HL-60 (cell line): Measurements from ENCODE around the gene ALKBH5.

Experiments
- POLR2AphosphoS5 ChIP-seq: IDR thresholded peaks from 2 replicates; pipeline ENCODE4 v1.6.1; 2012; ENCODE audit warnings: low read depth
- TF ChIP-seq, protein P1 (sequence below): IDR thresholded peaks from one replicate; pipeline ENCODE4 v1.5.1; 2011; ENCODE audit warnings: low read length, control low read depth, inconsistent platforms; ENCODE audit not compliant: insufficient read depth
- TF ChIP-seq, protein P2 (sequence below): IDR thresholded peaks from 2 replicates; pipeline ENCODE4 v1.6.1; 2012; ENCODE audit warnings: low read depth; ENCODE audit not compliant: insufficient replicate concordance

DNA sequence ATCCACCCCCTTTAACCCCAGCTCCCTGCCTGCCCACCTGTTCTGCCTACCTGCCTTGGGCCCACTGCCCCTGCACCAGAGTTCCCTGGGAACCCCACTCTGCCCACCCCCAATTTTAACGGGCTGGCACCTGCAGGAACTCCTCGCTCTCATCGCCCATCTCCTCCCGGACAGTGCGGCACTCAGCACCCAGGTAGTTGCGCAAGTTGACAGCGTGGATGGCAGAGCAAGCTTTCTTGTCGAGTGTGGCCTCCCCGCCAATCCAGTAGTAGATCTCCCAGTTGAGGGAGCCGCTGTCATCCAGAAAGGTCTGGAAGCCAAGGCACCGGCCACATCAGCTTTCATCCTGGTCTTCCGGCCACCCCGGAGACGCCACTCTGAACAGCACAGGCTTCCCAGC, 67.1 kb downstream of the ALKBH5 start:
- TF ChIP-seq, protein P1, sequence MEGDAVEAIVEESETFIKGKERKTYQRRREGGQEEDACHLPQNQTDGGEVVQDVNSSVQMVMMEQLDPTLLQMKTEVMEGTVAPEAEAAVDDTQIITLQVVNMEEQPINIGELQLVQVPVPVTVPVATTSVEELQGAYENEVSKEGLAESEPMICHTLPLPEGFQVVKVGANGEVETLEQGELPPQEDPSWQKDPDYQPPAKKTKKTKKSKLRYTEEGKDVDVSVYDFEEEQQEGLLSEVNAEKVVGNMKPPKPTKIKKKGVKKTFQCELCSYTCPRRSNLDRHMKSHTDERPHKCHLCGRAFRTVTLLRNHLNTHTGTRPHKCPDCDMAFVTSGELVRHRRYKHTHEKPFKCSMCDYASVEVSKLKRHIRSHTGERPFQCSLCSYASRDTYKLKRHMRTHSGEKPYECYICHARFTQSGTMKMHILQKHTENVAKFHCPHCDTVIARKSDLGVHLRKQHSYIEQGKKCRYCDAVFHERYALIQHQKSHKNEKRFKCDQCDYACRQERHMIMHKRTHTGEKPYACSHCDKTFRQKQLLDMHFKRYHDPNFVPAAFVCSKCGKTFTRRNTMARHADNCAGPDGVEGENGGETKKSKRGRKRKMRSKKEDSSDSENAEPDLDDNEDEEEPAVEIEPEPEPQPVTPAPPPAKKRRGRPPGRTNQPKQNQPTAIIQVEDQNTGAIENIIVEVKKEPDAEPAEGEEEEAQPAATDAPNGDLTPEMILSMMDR: no peak
- no peak for TF ChIP-seq POLR2AphosphoS5
- TF ChIP-seq, protein P2, sequence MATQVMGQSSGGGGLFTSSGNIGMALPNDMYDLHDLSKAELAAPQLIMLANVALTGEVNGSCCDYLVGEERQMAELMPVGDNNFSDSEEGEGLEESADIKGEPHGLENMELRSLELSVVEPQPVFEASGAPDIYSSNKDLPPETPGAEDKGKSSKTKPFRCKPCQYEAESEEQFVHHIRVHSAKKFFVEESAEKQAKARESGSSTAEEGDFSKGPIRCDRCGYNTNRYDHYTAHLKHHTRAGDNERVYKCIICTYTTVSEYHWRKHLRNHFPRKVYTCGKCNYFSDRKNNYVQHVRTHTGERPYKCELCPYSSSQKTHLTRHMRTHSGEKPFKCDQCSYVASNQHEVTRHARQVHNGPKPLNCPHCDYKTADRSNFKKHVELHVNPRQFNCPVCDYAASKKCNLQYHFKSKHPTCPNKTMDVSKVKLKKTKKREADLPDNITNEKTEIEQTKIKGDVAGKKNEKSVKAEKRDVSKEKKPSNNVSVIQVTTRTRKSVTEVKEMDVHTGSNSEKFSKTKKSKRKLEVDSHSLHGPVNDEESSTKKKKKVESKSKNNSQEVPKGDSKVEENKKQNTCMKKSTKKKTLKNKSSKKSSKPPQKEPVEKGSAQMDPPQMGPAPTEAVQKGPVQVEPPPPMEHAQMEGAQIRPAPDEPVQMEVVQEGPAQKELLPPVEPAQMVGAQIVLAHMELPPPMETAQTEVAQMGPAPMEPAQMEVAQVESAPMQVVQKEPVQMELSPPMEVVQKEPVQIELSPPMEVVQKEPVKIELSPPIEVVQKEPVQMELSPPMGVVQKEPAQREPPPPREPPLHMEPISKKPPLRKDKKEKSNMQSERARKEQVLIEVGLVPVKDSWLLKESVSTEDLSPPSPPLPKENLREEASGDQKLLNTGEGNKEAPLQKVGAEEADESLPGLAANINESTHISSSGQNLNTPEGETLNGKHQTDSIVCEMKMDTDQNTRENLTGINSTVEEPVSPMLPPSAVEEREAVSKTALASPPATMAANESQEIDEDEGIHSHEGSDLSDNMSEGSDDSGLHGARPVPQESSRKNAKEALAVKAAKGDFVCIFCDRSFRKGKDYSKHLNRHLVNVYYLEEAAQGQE: no peak
